ENCODE data around the gene PRDM7. TPM values are rescaled to one million over a fixed set of nuclear protein-coding genes. Genes with fewer than 3 reads are reported as not detected.

PRDM7 gene
- total RNA-seq, 1 donor from 2014 or later = not detected

- H3K4me3 Mint-ChIP-seq = no peak overlapping the region
- peaks cover 6% of the 10 kb centered on the region for H3K27me3 Mint-ChIP-seq
- no peak overlapping the region for H3K27ac Mint-ChIP-seq
- H3K9me3 Mint-ChIP-seq = no peaks in the 10 kb centered on the region
- peaks cover 13% of the 10 kb centered on the region for H3K36me3 Mint-ChIP-seq (ENCODE audit: low read depth)
- no peak for DNase-seq
- ChIA-PET POLR2A (no interaction called here), CTCF (no interaction called here)
- TF ChIP-seq, protein P1, sequence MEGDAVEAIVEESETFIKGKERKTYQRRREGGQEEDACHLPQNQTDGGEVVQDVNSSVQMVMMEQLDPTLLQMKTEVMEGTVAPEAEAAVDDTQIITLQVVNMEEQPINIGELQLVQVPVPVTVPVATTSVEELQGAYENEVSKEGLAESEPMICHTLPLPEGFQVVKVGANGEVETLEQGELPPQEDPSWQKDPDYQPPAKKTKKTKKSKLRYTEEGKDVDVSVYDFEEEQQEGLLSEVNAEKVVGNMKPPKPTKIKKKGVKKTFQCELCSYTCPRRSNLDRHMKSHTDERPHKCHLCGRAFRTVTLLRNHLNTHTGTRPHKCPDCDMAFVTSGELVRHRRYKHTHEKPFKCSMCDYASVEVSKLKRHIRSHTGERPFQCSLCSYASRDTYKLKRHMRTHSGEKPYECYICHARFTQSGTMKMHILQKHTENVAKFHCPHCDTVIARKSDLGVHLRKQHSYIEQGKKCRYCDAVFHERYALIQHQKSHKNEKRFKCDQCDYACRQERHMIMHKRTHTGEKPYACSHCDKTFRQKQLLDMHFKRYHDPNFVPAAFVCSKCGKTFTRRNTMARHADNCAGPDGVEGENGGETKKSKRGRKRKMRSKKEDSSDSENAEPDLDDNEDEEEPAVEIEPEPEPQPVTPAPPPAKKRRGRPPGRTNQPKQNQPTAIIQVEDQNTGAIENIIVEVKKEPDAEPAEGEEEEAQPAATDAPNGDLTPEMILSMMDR (IDR thresholded peaks at IDR 0.05) = no peak
- ATAC-seq (ENCODE audit: low read depth) = no peak
- H3K4me1 Mint-ChIP-seq = no peaks in the 10 kb centered on the region
- intact Hi-C loops (cut with micrococcal nuclease) = no loop called here
Observed at GRCh38 chr16:90040152-90041023, 36.7 kb downstream of the PRDM7 start.

- DNase-seq (no peak), ATAC-seq (ENCODE audit: low read depth) (no peak)
- Mint-ChIP-seq H3K4me1 (no peaks in the 10 kb centered on the region), H3K36me3 (ENCODE audit: low read depth) (peaks cover 14% of the 10 kb centered on the region), H3K4me3 (no peak overlapping the region), H3K27me3 (no peaks in the 10 kb centered on the region), H3K9me3 (no peaks in the 10 kb centered on the region), H3K27ac (no peak overlapping the region)
- intact Hi-C loops (cut with micrococcal nuclease) = no loop called here
- ChIA-PET POLR2A (no interaction called here), CTCF (no interaction called here)
- TF ChIP-seq, protein P1 (IDR thresholded peaks at IDR 0.05) = no peak
Observed at GRCh38 chr16:90037276-90037675, 39.9 kb downstream of the PRDM7 start.

- intact Hi-C loops (cut with micrococcal nuclease) = no loop called here
- TF ChIP-seq, protein P1 (IDR thresholded peaks at IDR 0.05) = no peak
- DNase-seq (no peak), ATAC-seq (ENCODE audit: low read depth) (no peak)
- ChIA-PET POLR2A (no interaction called here), CTCF (no interaction called here)
- Mint-ChIP-seq H3K4me3 (no peak overlapping the region), H3K36me3 (ENCODE audit: low read depth) (peaks cover 17% of the 10 kb centered on the region), H3K4me1 (no peaks in the 10 kb centered on the region), H3K9me3 (no peaks in the 10 kb centered on the region), H3K27me3 (no peaks in the 10 kb centered on the region), H3K27ac (no peak overlapping the region)
Observed at GRCh38 chr16:90035902-90036301, 41.2 kb downstream of the PRDM7 start.

DNA sequence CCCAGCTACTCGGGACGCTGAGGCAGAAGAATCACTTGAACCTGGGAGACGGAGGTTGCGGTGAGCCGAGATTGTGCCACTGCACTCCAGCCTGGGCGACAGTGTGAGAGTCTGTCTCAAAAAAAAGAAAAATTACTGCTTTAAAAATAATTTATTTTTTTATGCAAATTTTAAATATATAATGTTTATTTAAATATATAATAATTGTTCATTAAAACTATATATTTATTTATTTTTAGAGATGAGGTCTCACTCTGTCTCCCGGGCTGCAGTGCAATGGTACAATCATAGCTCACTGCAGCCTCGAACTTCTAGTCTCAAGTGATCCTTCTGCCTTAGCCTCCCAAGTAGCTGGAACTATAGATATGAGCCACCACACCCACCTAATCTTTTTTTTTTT lies 42.6 kb downstream of the PRDM7 start:
- intact Hi-C loops (cut with micrococcal nuclease) = no loop called here
- H3K27ac Mint-ChIP-seq = no peak overlapping the region
- H3K4me1 Mint-ChIP-seq = no peaks in the 10 kb centered on the region
- H3K9me3 Mint-ChIP-seq = no peaks in the 10 kb centered on the region
- H3K27me3 Mint-ChIP-seq = no peaks in the 10 kb centered on the region
- DNase-seq (no peak), ATAC-seq (ENCODE audit: low read depth) (no peak)
- peaks cover 17% of the 10 kb centered on the region for H3K36me3 Mint-ChIP-seq (ENCODE audit: low read depth)
- ChIA-PET POLR2A (no interaction called here), CTCF (no interaction called here)
- H3K4me3 Mint-ChIP-seq = no peak overlapping the region
- TF ChIP-seq, protein P1 (IDR thresholded peaks at IDR 0.05) = no peak

GRCh38 chr16:90033387-90033786 lies 43.7 kb downstream of the PRDM7 start:
- Mint-ChIP-seq H3K27me3 (no peaks in the 10 kb centered on the region), H3K4me3 (no peak overlapping the region), H3K9me3 (no peaks in the 10 kb centered on the region), H3K4me1 (no peaks in the 10 kb centered on the region), H3K36me3 (ENCODE audit: low read depth) (peaks cover 17% of the 10 kb centered on the region), H3K27ac (no peak overlapping the region)
- CTCF ChIA-PET = no interaction called here
- intact Hi-C loops (cut with micrococcal nuclease) = no loop called here
- POLR2A ChIA-PET = no interaction called here
- DNase-seq (no peak), ATAC-seq (ENCODE audit: low read depth) (no peak)
- TF ChIP-seq, protein P1 (IDR thresholded peaks at IDR 0.05) = no peak

Measured in activated B cell treated with CpG ODN at 0.5 μM for 24 hours (primary cell).